Daoy (cell line): ENCODE measurements around the gene TTPAL. TPM values are rescaled to one million over a fixed set of nuclear protein-coding genes. Genes with fewer than 3 reads are reported as not detected.

Source experiments
- DNase-seq: peaks from one replicate; pipeline ENCODE4 v3.0.0-alpha.2; 2015; ENCODE audit warnings: low read depth
- total RNA-seq: library from RNA; depleted of rRNA; stranded (reverse); fragments of >200 nt; shearing (Covaris generic); gene quantifications from 2 replicates; pipeline ENCODE4 v1.2.3, GENCODE V29; 2014

TTPAL gene
- total RNA-seq, 1 experiment from 2014 or later = 6.1 TPM

DNA sequence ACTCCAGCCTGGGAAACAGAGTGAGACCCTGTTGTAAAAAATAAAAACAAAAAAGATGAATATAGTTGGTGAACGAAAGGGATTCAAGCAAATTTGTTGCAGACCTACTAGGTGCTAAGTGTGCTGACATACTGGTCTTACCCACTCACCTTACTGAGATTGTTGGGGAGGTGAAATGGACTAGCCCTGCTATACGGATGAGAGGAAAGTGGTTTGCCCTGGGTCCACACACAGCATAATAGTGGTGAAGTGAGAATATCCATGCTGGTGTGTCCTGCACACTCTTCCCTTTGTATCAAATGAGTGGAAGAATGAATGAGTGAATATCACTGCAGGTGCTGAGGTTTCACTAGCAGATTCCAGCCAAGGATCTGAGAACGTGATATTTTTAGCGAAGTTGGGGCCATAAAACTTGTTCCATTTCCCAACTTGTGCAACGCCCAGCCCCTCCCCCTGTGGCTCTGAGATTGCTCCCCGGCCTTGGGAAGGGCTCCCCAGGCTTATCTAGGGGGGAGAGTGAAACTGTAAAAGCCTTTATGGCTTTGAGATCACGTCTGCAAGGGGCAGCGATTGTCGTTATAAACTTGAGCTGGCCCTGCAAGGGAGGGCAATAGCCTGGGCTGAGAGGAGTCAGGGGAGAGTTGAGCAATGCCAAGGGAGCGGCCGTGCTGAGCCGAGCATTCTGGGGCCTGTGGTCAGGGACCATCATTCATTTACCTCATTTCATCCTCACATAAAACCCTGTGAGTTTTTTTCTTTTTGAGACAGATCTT is 33.2 kb upstream of the TTPAL start:
- no peak for DNase-seq

DNA sequence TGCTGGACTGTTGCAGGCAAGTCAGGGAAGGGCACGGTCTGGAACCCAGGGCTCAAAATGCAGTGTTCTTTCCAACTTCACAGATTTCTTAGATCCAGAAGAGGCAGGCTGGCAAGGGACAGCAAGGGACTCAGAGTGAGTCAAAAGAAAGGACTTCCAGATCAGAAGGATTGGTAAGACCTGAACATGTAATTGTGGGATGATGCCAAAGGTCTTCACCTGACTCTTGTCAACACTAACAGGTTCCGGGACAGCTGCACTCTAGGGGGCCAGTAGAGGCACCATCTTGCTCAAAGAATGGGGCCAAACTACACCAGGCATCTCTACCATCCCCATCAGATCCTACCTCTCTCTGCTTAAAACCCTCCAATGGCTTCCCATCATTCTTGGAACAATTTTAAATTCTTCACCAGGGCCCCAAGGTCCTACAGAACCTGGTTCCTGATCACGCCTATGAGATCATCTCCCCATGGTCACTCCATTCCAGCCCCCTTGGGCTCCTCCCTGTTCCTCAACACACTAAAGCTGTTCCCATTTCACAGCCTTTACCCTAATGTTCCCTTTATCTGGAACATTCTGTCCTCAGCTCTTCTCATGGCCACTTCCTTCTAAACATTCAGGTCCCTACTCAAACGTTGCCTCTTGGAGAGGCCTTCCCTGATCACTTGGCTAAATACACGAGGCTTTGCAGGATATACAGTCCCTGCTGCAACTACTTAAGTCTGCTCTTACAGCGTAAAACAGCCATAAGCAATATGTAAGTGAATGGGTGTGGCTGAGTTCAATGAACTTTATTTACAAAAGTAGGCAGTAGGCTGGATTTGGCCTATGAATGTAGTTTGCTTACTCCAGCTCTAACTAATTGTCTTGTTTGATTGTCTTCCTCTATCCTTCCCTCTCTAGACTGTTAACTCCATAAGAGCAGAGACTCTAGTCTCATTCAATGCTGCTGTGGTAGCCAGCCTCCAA is 29.6 kb upstream of the TTPAL start:
- no peak for DNase-seq

DNA sequence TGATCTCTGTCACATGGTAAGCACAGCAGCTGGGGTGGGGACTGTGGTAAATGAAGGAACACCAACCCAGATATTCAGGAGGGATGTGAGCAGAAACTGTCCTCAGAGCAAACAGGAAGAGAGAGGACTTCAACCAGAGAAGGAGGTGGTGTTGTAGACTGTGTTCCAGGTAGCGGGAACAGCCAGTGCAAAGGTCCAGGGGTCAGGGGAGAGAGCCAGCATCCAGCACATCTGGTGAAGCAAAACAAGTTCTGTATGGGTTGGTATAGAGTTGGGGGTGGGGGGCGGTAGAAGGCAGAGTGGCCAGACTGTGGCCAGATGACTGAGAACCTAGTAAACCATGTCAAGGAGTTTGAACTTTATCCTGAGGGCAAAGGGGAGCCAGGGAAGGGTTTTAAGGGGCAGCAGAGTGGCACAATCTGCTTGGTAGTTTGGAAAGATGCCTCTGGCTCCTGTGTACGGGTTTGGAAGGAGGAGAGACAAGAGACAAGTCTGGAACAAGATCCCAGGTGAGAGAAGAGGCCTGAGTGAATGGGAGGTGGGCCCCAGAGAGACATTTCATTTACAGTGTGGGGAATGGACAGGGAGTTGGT is 27.8 kb upstream of the TTPAL start:
- DNase-seq = no peak

DNA sequence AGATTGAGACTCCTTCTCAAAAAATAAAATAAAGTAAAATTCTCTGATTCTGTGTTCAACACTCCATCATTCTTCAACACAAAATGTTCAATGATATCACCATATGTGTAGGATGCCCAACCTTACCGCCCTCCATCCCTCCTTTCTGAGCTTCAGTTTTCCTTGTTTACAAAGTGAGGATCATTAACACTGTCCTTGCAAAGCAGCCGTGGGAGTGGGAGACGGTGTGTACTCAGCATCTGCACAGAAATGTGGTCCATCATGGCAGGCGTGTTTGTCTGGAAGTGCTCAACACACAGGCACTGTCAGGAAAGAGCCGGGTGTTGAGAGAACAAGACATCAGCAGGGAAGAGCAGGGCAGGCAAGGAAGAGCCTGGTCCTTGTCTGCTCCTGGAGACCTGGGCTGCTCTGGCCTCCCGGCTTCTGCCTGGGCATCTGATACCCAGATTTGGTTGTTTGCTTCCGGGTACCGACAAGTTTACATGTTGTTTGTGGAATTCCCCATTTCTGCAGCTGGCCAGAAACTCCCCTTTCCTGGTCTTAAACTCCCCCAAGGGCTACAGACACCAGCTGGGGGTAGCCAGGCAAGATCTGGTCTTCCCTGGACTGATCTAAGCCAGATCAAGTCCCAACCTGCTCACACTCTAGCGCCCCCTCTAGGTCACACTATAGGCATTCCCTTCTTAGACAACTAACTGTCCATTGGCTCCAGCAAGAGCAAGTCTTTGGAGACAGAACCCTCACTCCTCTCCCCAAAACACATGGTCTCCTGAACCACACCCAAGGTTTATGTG is 26.7 kb upstream of the TTPAL start:
- peak; percentile 27 for DNase-seq

- no peak for DNase-seq
These were observed 25.8 kb upstream of the TTPAL start for GRCh38 chr20:44449864-44450263.

- no peak for DNase-seq
These were observed 25.3 kb upstream of the TTPAL start for GRCh38 chr20:44450281-44450889.

DNA sequence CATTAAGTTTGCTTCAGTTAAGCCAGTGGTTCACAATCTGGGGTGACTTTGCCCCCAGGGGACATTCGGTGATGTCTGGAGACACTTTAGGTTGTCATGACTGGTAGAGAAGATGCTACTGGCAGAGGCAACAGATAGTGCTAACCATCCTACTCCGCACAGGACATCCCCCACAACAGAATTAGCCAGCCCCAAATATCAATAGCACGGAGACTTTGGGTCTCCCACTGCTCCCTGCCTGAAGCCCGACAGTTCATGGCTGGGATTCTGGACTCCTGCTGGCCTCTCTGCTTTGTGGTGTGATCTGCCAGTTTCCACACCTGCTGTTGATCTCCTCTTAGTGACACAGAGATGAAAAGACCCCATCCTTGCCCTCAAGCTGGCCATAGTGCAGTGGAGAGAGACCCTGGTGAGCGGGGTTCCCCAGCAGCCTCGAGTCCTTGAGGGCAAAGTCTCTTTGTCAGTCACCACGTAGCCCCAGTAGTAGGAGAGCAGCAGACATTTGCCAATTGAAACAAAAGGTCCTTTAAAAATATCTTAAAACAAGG is 24.7 kb upstream of the TTPAL start:
- DNase-seq = no peak

DNA sequence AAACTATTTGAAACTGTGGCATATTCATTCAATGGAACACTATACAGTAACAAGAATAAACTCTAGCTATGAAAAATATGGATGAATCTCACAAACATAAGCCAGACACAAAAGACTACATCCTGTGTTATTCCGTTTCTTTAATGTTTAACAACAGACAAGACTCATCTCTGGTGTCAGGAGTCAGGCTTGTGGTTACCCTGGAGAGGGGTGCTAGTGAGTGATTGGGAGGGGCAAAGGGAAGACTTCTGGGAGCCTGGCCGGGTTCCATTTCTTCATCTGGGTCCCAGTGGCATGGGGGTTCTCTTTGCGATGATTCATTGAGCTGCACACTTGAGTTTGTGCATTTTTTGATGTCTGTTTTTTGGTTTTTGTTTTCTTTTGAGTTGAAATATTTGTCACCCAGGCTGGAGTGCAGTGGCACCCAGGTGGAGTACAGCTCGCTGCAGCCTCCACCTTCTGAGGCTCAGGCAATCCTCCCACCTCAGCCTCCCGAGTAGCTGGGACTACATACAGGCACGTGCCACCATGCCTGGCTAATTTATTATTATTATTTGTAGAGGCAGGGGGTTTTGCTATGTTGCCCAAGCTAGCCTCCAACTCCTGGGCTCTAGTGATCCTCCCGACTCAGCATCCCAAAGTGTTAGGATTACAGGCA is 21.2 kb upstream of the TTPAL start:
- DNase-seq = no peak

DNA sequence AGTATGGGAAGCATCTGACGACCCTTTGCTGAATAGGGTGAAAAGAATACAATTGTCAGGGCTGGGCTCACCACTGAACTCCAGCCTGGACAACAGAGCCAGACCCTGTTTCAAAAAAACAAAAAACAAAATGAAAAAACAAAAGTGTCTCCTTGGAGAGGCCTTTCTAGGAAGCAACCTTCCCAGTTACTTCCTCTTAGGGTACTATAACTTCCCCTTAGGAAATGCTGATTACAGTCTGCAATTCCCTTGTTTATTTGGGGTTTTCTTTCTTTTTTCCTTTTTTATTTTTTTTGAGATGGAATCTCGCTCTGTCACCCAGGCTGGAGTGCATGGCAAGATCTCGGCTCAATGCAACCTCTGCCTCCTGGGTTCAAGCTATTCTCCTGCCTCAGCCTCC is 20.5 kb upstream of the TTPAL start:
- no peak for DNase-seq

DNA sequence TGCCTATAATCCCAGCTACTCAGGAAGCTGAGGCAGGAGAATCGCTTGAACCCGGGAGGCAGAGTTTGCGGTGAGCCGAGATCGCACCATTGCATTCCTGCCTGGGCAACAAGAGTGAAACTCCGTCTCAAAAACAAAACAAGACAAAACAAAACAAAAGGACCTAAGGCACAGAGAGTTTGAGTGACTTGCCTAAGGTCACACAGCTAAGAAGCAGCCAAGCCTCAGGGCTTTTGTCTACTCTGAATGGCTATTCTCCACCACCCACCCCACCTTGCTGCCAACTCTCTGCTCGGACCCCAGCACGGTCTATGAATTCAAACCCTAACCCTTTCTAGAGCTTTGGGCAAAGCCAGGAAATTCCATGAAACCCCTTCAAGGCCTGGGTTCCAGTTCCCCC is 19.1 kb upstream of the TTPAL start:
- no peak for DNase-seq

DNA sequence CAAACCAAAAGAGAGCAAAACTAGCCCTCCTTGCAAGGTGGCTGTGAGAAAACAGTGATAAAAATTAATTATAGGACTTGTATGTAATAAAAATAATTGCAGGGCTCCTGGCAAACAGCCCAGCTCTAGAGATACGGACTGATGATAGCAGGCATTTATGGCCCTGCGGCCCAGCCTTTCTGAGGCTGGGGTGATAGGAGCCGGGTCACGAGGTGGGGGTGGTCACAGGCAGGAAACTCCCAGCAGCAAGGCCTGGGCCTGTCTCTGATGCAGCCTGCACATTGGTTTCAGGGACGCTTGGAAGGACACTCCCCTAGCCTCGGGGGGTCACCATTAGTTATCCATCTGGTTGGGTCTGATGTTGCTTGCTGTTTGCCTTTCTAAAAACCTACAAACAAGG is 18.7 kb upstream of the TTPAL start:
- DNase-seq = no peak

DNA sequence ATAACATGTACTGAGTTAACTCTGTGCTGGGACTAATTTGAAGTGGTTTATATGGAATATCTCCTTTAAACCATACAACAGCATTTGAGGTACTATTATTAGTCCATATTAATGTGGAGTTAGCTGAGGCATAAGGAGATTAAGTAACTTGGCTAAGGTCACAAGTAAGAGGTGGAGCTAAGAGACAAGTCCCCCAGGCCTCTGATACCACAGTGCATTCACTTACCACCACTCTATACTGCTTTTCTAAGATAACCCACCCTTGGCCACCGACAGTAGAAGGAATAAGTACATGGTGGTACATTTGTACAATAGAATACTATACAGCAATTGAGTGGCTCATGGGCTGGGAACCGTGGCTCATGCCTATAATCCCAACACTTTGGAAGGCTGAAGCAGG is 16.4 kb upstream of the TTPAL start:
- DNase-seq = no peak

DNA sequence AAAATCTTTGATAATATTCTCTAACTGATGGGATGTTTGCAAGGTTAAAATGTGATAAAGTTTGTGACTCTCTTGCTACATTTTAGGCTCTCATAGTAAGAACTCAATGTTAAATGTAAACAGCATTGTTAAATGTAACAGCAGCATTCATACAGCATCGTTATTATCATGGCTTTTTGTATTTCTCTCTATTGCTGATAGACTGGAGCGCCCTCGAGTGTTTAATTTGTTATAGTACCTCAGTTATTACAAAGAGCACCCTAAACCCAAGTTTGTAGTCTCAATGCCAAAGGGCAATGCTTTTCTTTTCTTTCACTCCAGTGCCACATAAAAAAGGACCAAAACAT is 14.9 kb upstream of the TTPAL start:
- peak; percentile 19 for DNase-seq

GRCh38 chr20:44461142-44461802 is 14.4 kb upstream of the TTPAL start:
- no peak for DNase-seq

GRCh38 chr20:44461803-44462174 is 13.9 kb upstream of the TTPAL start:
- DNase-seq = no peak

GRCh38 chr20:44463466-44463865 is 12.2 kb upstream of the TTPAL start:
- no peak for DNase-seq

GRCh38 chr20:44464514-44464913 is 11.2 kb upstream of the TTPAL start:
- DNase-seq = no peak

- no peak for DNase-seq
These were observed 10.6 kb upstream of the TTPAL start for GRCh38 chr20:44465001-44465560.

- no peak for DNase-seq
These were observed 8.3 kb upstream of the TTPAL start for GRCh38 chr20:44467289-44467883.
